Measurements from ENCODE around the gene ZNF217. TPM values are rescaled to one million over a fixed set of nuclear protein-coding genes. Genes with fewer than 3 reads are reported as not detected.

ZNF217 gene
- total and polyA plus RNA-seq, 10 of the 15 experiments (the other 5 are each of a cell fraction or from before 2014, with no cell fraction given): 8.5 to 76.6 (median 40.6) TPM

GRCh38 chr20:53635221-53635620 lies 41.6 kb upstream of the ZNF217 start:
- H3K79me2 ChIP-seq (ENCODE audit: control insufficient read depth, insufficient read depth, low read length): no peaks in the 10 kb centered on the region
- H3K27ac ChIP-seq (ENCODE audit: control insufficient read depth, insufficient read depth): no peak overlapping the region
- ChIA-PET RAD21 (ENCODE audit: unreplicated experiment) (interaction anchor here (1.0 to 1.5 kb wide), 4 partner anchors 12 to 231 kb away, joined by 3 to 8 read pairs (median 4); no protein-coding TSS in a partner anchor), SMC1A (ENCODE audit: uncharacterized antibody, unreplicated experiment) (interaction anchor here (0.9 to 1.9 kb wide), 5 partner anchors 8 to 16 kb away, joined by 3 to 6 read pairs (median 5); no protein-coding TSS in a partner anchor), CTCF (interaction anchor here (1.0 kb wide), 1 partner anchor 9 kb away, joined by 3 read pairs; no protein-coding TSS in a partner anchor), POLR2A (interaction anchor here (0.5 to 1.6 kb wide), 4 partner anchors 8 to 75 kb away, joined by 3 to 5 read pairs (median 3); no protein-coding TSS in a partner anchor)
- H3K9ac ChIP-seq (ENCODE audit: control insufficient read depth, insufficient read depth, low read length): no peak overlapping the region
- H3K27me3 ChIP-seq (replicated peaks in 1 of 2; ENCODE audit: control insufficient read depth in 2 of 2, insufficient read depth in 2 of 2, low read length in 1 of 2): no peaks in the 10 kb centered on the region
- ATAC-seq (no peak), DNase-seq (ENCODE audit: low read depth, low spot score) (no peak), FAIRE-seq (no peak)
- intact Hi-C loops (cut with micrococcal nuclease; ENCODE audit: unreplicated experiment): no loop called here
- H3K4me3 ChIP-seq: no peak overlapping the region
- H4K20me1 ChIP-seq (ENCODE audit: control insufficient read depth, insufficient read depth): no peaks in the 10 kb centered on the region
- H2AFZ ChIP-seq (ENCODE audit: control insufficient read depth, low read depth, low read length): no peak overlapping the region
- no peaks in the 10 kb centered on the region for H3K9me3 ChIP-seq (replicated peaks; ENCODE audit: control insufficient read depth, insufficient read depth, low read length)
- in situ Hi-C loops (cut with MboI): no loop called here
- BruUV-seq (replicated peaks): no TSS peak
- peaks cover 7% of the 10 kb centered on the region; the same call in 1 of the 2 replicates for H3K4me1 ChIP-seq (ENCODE audit: control insufficient read depth, insufficient read depth, low read length)
- WGBS (ENCODE audit: insufficient coverage, insufficient replicate concordance, low lambda C conversion rate, missing lambda C conversion rate): 91% methylated on average over 5 of the region's 5 CpGs
- TF ChIP-seq IRF5 (IDR thresholded peaks at IDR 0.05; ENCODE audit: borderline replicate concordance): no peak
- no peak for TF ChIP-seq KLF5 (IDR thresholded peaks at IDR 0.05; ENCODE audit: partially characterized antibody)
- no peak for TF ChIP-seq TAF1 (IDR thresholded peaks at IDR 0.05; ENCODE audit: borderline replicate concordance, low read depth, low read length)
- TF ChIP-seq, protein P1, sequence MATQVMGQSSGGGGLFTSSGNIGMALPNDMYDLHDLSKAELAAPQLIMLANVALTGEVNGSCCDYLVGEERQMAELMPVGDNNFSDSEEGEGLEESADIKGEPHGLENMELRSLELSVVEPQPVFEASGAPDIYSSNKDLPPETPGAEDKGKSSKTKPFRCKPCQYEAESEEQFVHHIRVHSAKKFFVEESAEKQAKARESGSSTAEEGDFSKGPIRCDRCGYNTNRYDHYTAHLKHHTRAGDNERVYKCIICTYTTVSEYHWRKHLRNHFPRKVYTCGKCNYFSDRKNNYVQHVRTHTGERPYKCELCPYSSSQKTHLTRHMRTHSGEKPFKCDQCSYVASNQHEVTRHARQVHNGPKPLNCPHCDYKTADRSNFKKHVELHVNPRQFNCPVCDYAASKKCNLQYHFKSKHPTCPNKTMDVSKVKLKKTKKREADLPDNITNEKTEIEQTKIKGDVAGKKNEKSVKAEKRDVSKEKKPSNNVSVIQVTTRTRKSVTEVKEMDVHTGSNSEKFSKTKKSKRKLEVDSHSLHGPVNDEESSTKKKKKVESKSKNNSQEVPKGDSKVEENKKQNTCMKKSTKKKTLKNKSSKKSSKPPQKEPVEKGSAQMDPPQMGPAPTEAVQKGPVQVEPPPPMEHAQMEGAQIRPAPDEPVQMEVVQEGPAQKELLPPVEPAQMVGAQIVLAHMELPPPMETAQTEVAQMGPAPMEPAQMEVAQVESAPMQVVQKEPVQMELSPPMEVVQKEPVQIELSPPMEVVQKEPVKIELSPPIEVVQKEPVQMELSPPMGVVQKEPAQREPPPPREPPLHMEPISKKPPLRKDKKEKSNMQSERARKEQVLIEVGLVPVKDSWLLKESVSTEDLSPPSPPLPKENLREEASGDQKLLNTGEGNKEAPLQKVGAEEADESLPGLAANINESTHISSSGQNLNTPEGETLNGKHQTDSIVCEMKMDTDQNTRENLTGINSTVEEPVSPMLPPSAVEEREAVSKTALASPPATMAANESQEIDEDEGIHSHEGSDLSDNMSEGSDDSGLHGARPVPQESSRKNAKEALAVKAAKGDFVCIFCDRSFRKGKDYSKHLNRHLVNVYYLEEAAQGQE (IDR thresholded peaks at IDR 0.05; ENCODE audit: low read depth, low read length): no peak
- TF ChIP-seq RB1 (IDR thresholded peaks at IDR 0.05; ENCODE audit: borderline replicate concordance): no peak
- no peak for TF ChIP-seq PAX5 (IDR thresholded peaks at IDR 0.05; ENCODE audit: borderline replicate concordance, low read depth, low read length)
- TF ChIP-seq HDAC2 (IDR thresholded peaks at IDR 0.05): no peak
- TF ChIP-seq, protein P2, sequence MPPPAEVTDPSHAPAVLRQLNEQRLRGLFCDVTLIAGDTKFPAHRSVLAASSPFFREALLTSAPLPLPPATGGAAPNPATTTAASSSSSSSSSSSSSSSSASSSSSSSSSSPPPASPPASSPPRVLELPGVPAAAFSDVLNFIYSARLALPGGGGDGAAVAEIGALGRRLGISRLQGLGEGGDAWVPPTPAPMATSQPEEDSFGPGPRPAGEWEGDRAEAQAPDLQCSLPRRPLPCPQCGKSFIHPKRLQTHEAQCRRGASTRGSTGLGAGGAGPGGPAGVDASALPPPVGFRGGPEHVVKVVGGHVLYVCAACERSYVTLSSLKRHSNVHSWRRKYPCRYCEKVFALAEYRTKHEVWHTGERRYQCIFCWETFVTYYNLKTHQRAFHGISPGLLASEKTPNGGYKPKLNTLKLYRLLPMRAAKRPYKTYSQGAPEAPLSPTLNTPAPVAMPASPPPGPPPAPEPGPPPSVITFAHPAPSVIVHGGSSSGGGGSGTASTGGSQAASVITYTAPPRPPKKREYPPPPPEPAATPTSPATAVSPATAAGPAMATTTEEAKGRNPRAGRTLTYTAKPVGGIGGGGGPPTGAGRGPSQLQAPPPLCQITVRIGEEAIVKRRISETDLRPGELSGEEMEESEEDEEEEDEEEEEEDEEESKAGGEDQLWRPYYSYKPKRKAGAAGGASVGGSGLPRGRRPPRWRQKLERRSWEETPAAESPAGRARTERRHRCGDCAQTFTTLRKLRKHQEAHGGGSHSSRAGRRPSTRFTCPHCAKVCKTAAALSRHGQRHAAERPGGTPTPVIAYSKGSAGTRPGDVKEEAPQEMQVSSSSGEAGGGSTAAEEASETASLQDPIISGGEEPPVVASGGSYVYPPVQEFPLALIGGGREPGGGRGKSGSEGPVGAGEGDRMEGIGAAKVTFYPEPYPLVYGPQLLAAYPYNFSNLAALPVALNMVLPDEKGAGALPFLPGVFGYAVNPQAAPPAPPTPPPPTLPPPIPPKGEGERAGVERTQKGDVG (CRISPR knock-in tag; IDR thresholded peaks at IDR 0.05): no peak
- TF ChIP-seq ZNF217 (IDR thresholded peaks at IDR 0.05): no peak
- no peak for TF ChIP-seq GATAD2B (conservative IDR thresholded peaks at IDR 0.05; ENCODE audit: low read depth)
- H3K36me3 ChIP-seq (ENCODE audit: control insufficient read depth in 2 of 2, insufficient read depth in 2 of 2, low read length in 1 of 2): no peaks in the 10 kb centered on the region
- no peak overlapping the region for H3K4me2 ChIP-seq (ENCODE audit: control insufficient read depth, insufficient read depth)

Data from GM12878 (cell line).